Activated CD8-positive, alpha-beta memory T cell treated with anti-CD3 and anti-CD28 coated beads for 4 hours (primary cell): ENCODE measurements around the gene GADD45A.

ENCODE experiments used
- DNase-seq, 2 donors: peaks; one replicate each; pipeline ENCODE4 v3.0.0-alpha.2; 2020; ENCODE audit warnings: low read depth in 2 of 2

The GADD45A gene

GRCh38 chr1:67668660-67669059 is 16.3 kb upstream of the GADD45A start:
- DNase-seq = no peak

- DNase-seq = no peak
These were observed 12.7 kb upstream of the GADD45A start for GRCh38 chr1:67672260-67672803.

- DNase-seq = no peak
These were observed 11.4 kb upstream of the GADD45A start for GRCh38 chr1:67673468-67674201.

GRCh38 chr1:67674260-67675011 is 10.6 kb upstream of the GADD45A start:
- DNase-seq = no peak

GRCh38 chr1:67675800-67676199 is 9.2 kb upstream of the GADD45A start:
- DNase-seq = no peak

- no peak for DNase-seq
These were observed 8.7 kb upstream of the GADD45A start for GRCh38 chr1:67676287-67676686.

GRCh38 chr1:67676946-67677345 is 8.1 kb upstream of the GADD45A start:
- DNase-seq = no peak

- DNase-seq = no peak
These were observed 7.6 kb upstream of the GADD45A start for GRCh38 chr1:67677408-67677807.

GRCh38 chr1:67677930-67678329 is 7.1 kb upstream of the GADD45A start:
- no peak for DNase-seq

GRCh38 chr1:67679691-67680090 is 5.3 kb upstream of the GADD45A start:
- no peak for DNase-seq

GRCh38 chr1:67680486-67680885 is 4.5 kb upstream of the GADD45A start:
- no peak for DNase-seq

- no peak for DNase-seq
These were observed 2.3 kb upstream of the GADD45A start for GRCh38 chr1:67682659-67683197.

GRCh38 chr1:67683316-67683715 is 1.7 kb upstream of the GADD45A start:
- no peak for DNase-seq

GRCh38 chr1:67683766-67684525 is 1.1 kb upstream of the GADD45A start:
- DNase-seq = peak; percentile 11 to 40

- DNase-seq = no peak
These were observed 405 bp upstream of the GADD45A start for GRCh38 chr1:67684526-67685066.

- peak; percentile 48 to 57 for DNase-seq
These were observed 711 bp downstream of the GADD45A start for GRCh38 chr1:67685558-67686266.

GRCh38 chr1:67686267-67687197 is 1.5 kb downstream of the GADD45A start:
- DNase-seq = peak; percentile 8 to 32

GRCh38 chr1:67687198-67687545 is 2.2 kb downstream of the GADD45A start:
- DNase-seq = no peak

GRCh38 chr1:67687649-67688048 is 2.6 kb downstream of the GADD45A start:
- DNase-seq = no peak
